NCI-H526 treated with DMSO at 0.1 percent for 48 hours (cell line): Measurements from ENCODE around the gene JPH4.
"Not testable (repeated sequence)": the region's sequence is repeated elsewhere in the genome, so short reads cannot be mapped to it uniquely, and the experiment has no call there.

Source experiments
- DNase-seq: peaks from one replicate; lab custom pipeline; 2025; lab: John Stamatoyannopoulos, UW

Gene JPH4

GRCh38 chr14:23609001-23609400 lies 30.4 kb upstream of the JPH4 start:
- DNase-seq: no peak

- DNase-seq: no peak
These were observed 29.9 kb upstream of the JPH4 start for GRCh38 chr14:23608454-23608853.

DNA sequence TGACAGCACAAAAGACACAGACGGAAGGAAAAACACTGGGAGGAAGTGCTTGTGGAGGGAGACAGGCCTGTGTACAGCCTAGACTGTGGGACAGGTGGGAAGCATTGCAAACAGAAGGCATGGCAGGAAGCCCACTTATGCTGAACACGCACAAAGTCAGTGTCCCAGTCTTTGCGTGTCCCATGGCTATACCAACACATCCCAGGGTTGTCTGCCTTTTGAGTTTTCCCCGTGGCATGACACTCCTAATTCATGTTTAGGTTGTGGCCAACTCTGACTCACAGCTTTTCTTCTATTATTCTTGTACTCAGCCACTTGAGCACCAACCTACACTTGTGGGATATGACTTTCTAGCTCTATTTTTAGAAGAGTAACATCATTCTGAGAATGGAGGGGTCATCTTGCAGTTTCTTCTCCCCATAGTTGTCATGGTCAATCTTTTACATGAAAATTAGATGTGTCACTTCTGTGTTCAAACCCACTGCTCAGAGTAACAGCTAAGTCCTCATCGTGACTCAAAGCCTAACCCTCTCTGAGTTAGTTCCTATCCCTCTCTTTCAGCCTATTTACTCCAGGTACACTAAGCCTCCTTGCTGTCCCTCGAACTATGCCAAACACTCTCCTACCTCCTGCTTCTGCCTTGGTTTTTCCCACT lies 27.5 kb upstream of the JPH4 start:
- no peak for DNase-seq

DNA sequence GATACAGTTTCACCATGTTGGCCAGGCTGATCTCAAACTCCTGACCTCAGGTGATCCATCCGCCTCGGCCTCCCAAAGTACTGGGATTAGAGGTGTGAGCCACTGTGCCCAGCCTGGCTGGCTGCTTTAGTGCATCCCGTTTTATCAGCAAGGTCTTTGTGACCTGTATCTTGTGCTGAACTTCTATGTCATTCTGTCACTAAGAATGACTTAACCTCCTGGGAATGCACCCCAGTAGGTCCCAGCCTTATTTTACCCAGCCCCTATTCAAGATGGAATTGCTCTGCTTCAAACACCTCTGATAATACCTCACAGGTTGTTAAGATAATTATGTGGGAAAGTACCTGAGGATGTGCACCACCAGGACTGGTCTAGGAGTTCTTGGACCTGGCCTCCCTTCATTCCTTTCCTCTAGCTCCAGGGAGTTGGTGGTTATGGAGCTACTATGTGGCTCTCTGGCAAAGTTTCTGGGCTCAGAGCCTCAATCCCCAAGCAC lies 26.1 kb upstream of the JPH4 start:
- no peak for DNase-seq

GRCh38 chr14:23604148-23604547 lies 25.6 kb upstream of the JPH4 start:
- DNase-seq: no peak

- DNase-seq: no peak
These were observed 24.5 kb upstream of the JPH4 start for GRCh38 chr14:23603103-23603502.

- DNase-seq: no peak
These were observed 23.8 kb upstream of the JPH4 start for GRCh38 chr14:23602181-23603095.

GRCh38 chr14:23601845-23602180 lies 23.2 kb upstream of the JPH4 start:
- no peak for DNase-seq

DNA sequence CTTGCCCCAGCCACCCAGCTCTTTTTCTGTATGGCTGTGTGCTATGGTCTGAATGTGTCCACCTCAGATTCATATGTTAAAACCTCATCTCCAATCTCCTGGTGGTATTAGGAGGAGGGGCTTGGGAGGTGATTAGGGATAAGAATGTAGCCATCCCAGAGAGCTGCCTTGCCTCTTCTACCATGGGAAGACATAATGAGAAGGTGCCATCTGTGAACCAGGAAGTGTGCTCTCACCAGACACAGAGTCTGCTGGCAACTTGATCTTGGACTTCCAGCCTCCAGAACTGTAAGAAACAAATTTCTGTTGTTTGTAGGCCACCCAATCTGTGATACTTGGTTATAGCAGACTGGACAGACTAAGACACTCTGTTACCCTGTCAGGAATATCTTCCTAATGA lies 22.8 kb upstream of the JPH4 start:
- no peak for DNase-seq

DNA sequence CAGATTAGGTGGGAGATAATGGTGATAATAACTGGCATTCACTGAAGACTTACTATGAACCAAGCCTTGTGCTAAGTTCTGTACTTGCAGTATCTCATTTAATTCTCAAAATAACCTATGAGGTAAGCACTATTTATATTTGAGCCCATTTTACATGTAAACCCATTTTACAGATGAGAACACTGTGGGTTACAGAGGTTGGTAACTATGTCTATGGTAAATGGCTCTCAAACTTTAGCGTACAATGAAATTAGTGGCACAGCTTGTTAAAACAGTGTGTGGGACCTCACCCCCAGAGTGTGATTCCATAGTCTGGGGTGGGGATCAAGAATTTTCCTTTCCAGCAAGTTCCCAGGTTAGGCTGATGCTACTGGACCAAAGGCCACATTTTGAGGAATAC lies 22.2 kb upstream of the JPH4 start:
- DNase-seq: no peak

- DNase-seq: no peak
These were observed 21.7 kb upstream of the JPH4 start for GRCh38 chr14:23600322-23600707.

GRCh38 chr14:23594191-23594590 lies 15.6 kb upstream of the JPH4 start:
- DNase-seq: not testable (repeated sequence)

DNA sequence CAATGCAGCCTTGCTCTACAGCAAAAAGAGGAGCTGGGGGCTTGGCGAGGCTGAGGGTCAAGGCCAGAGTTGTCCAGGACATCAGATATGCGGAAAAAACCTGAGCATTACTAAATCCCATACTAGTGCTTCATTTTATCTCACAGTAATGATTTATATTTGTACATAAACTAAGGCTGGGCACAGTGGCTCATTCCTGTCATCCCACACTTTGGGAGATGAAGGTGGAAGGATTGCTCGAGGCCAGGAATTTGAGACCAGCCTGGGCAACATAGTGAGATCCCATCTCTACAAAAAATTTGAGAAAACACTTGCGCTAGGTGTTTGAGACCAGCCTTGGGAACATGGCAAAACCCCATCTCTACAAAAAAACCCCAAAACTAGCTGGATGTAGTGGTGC lies 11.6 kb upstream of the JPH4 start:
- no peak for DNase-seq

DNA sequence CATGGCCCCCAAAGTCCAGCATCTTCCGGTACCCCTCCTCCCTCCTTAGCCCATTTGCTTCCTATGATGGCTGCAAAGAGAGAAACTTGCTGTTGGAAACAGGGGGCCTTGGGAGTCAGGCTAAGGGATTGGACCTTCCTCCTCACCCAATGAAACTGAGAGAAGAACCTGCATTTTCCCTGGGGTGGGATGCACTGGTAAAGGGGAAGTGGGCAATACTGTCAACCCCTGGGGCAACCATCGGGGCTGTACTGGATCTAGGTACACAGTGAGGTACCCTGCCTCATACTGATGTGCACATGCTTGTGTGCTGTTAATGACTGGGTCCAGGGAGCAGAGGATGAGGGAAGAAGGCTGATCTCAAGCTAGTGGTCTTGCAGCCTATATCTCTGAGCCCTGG lies 11.0 kb upstream of the JPH4 start:
- no peak for DNase-seq

- peak; percentile 32 for DNase-seq
These were observed 10.5 kb upstream of the JPH4 start for GRCh38 chr14:23588884-23589598.

DNA sequence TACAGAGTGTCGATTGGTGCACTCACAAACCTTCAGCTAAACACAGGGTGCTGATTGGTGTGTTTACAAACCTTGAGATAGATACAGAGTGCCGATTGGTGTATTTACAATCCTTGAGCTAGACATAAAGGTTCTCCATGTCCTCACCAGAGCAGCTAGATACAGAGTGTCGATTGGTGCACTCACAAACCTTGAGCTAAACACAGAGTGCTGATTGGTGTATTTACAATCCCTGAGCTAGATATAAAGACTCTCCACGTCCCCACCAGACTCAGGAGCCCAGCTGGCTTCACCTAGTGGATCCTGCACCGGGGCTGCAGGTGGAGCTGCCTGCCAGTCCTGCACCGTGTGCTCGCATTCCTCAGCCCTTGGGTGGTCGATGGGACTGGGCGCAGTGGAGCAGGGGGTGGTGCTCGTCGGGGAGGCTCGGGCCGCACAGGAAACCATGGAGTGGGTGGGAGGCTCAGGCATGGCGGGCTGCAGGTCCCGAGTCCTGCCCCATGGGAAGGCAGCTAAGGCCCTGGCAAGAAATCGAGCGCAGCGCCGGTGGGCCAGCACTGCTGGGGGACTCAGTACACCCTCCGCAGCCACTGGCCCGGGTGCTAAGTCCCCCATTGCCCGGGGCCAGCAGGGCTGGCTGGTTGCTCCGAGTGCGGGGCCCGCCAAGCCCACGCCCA lies 6.1 kb upstream of the JPH4 start:
- DNase-seq: not testable (repeated sequence)

- DNase-seq: not testable (repeated sequence)
These were observed 5.4 kb upstream of the JPH4 start for GRCh38 chr14:23583761-23584526.

- no peak for DNase-seq
These were observed 4.5 kb upstream of the JPH4 start for GRCh38 chr14:23582906-23583760.

DNA sequence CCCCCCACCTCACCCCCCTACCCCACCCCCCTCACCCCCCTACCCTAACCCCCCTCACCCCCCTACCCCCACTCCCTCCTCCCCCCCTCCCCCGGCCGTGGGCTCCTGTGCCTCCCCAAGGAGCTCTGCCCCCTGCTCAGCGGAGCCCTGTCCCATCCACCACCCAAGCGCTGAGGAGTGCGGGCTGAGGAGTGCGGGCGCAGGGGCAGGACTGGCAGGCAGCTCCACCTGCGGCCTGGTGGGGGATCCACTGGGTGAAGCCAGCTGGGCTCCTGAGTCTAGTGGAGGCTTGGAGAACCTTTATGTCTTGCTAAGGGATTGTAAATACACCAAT lies 2.3 kb upstream of the JPH4 start:
- no peak for DNase-seq

GRCh38 chr14:23580152-23580926 lies 1.7 kb upstream of the JPH4 start:
- DNase-seq: no peak
